GM15510 (cell line): Measurements from ENCODE around the gene COG3.

Experiments
- POLR2A ChIP-seq: IDR thresholded peaks from 3 replicates; pipeline ENCODE4 v1.6.1; 2011; ENCODE audit warnings: borderline replicate concordance; ENCODE audit not compliant: insufficient read length; ENCODE audit errors: extremely low read depth

The COG3 gene, protein sequence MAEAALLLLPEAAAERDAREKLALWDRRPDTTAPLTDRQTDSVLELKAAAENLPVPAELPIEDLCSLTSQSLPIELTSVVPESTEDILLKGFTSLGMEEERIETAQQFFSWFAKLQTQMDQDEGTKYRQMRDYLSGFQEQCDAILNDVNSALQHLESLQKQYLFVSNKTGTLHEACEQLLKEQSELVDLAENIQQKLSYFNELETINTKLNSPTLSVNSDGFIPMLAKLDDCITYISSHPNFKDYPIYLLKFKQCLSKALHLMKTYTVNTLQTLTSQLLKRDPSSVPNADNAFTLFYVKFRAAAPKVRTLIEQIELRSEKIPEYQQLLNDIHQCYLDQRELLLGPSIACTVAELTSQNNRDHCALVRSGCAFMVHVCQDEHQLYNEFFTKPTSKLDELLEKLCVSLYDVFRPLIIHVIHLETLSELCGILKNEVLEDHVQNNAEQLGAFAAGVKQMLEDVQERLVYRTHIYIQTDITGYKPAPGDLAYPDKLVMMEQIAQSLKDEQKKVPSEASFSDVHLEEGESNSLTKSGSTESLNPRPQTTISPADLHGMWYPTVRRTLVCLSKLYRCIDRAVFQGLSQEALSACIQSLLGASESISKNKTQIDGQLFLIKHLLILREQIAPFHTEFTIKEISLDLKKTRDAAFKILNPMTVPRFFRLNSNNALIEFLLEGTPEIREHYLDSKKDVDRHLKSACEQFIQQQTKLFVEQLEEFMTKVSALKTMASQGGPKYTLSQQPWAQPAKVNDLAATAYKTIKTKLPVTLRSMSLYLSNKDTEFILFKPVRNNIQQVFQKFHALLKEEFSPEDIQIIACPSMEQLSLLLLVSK

DNA sequence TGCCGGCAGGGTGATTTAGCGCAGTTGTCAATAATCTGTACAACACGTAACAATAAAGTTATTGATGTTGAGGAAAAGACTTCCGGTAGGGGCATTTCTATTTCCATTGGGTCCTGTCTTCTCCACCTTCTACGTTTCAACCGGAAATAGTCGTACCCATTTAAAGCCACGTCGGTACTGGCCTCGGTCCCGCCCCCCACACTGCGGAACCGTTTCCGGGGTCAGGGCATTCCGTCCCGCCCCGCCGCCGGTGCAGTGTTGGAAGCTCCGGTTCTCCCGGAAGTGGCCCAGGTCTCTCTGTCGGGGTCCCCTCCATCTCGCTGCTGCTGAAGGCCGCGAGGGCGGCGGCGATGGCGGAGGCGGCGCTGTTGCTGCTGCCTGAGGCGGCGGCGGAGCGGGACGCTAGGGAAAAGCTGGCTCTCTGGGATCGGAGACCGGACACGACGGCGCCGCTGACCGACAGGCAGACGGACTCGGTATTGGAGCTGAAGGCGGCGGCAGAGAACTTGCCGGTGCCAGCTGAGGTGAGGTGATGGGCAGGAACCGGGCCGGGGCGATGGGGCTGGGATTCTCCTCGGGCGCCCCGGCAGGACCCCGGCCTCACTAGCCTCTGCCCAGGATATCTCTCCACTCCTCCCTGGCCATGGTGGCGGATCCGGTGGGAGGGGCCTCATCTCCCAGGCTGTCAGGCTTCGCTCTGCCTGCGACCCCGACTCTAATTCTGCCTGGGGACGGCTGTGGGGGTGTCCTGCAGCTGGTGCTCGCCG, at the start of gene COG3:
Gene COG3 (plus strand): TSS at position 253 of the 767 bp plus-strand sequence. CDS start 98 bp downstream, at position 351.
- TF ChIP-seq POLR2A: peak; percentile 83

DNA sequence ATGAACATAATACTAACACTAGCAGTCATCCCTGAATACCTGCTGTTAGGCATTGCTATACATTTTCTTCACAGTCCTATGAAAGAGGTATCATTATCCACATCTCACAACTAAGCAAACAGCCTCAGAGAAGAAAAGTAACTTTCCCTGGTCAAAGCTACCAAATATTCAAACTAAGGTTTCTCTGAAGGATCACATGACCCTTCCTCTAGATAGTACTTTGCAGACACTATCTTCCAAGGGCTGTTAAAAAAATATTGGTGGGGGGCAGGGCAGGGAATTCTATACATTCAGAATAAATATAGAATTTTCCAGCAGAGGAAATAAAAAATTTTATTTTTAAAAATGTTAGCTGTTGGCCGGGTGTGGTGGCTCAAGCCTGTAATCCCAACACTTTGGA, 49.6 kb upstream of the COG3 start:
- TF ChIP-seq POLR2A: no peak

DNA sequence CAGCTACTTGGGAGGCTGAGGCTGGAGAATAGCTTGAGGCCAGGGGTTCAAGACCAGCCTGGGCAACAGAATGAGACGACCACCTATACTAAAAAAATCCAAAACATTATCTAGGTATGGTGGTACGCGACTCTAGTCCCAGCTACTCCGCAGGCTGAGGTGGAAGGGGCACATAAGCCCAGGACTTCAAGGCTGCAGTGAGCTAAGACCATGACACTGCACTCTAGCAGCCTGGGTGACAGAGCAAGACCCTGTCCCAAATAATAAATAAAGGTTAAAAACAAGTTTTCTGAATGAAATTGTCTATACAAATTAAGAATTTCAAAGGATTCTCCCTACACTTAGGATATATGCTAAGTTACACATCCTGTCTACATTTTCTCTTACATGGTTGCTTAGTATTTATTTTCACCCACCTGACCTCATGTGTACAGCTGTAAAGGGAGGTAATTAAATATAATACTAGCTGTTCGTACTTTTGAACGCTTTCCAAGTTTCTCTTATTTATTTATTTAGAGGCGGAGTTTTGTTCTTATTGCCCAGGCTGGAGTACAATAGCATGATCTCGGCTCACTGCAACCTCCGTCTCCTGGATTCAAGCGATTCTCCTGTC, 48.1 kb upstream of the COG3 start:
- TF ChIP-seq POLR2A: no peak

DNA sequence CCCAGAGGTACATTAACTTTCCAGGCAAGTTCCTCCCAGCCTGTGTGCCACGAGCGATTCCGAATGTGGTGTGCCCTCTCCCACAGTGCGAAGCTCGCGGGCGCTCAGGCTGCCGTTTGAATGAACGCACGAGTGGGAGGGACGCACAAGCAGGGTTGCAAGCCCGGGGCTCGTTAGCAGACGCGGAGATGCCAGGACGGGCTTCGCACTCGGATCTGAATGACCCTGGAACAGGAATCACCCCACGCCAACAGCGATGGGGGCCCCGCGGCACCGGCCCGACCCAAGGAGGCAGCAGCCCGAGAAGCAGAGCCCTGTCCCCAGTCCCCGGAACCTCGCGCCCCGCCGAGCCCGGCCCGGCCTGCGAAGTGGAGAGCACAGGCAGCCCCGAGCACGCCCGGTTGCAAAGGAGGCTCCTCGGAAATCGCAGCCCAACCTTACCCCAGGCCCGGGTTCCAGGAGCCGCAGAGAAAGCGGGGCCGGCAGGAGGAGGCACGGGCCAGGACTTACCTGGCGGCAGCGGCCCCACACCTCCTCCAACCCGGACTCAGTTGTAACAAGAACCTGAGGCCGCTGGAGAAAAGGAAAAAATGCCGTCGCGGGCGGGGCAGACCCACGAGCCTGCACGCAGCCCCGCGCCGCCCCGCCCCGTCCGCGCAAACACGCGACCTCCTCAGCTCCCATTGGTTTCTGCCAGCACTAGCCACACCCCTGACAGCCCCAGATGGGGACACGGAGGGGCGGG, 46.8 kb upstream of the COG3 start, which contains the start of gene SLC25A30:
Gene SLC25A30 (minus strand): TSS at position 584 of the 745 bp plus-strand sequence. CDS start 6,948 bp downstream, outside the sequence.
- peak; percentile 72 for TF ChIP-seq POLR2A

DNA sequence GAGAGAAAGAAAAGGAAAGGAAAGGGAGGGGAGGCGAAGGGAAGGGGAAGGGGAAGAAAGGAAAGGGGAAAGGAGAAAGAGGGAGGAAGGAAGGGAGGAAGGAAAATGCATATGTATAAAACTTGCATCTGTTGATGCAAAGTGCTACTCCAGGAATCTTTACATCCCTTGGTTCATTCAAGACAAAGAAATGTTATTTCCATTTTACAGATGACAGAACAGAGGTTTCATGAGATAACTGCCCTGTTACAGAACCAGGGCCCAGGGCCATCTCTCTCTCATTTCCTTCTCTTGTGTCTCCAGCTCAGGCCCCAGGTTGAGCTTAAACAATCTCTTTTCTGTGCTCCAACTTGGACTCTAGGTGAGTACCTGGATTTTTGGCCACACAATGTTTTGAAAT, 44.8 kb upstream of the COG3 start:
- no peak for TF ChIP-seq POLR2A

DNA sequence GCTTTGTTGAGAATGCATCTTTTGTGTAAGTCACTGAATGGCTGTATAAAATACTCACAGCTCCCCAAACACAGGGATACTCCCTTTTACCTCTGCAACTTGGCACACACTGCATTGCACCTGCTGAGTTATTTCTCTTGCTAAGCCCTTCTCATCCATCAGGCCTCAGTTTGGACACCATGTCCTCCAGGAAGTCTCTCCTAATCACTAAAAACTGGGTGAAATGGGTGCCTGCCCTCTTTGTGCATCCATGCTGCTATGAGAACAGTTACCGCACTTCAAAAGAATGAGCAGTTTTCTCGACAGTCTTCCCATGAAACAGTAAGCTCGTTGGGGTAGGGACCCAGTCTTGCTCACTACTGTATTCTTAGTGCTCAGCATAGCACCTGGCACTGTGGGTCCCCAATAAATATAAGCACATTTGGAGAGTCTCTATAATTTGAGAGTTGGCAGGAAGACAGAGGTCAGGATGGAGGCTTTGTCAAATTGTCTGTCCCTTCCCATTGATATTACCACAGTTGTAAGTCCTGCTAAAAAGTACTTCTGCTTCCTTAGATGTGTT, 41.9 kb upstream of the COG3 start:
- TF ChIP-seq POLR2A: no peak

DNA sequence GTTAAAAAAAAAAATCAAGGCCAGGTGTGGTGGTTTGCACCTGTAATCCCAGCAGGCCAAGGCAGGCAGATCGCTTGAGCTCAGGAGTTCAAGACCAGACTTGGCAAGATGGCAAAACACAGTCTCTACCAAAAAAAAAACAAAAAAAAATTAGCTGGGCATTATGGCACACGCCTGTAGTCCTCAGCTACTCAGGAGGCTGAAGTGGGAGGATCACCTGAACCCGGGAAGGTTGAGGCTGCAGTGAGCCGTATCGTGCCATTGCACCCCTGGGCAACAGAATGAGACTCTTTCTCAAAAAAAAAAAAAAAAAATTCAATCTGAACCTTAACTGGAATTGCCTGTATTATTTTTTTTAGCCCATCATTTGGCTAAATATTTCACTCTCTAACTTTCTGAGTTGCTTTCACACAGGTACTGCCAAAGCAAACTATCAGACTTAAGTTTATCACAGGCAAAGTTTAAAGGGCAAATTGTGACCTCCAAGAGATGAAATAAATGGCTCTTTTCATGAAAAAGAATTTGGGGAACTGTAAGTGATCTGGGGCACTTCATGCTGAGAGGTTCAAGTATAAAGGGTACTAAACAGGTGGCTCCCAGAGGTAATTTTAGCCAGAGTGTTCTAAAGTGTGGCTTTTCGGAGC, 31.9 kb upstream of the COG3 start:
- TF ChIP-seq POLR2A: no peak

DNA sequence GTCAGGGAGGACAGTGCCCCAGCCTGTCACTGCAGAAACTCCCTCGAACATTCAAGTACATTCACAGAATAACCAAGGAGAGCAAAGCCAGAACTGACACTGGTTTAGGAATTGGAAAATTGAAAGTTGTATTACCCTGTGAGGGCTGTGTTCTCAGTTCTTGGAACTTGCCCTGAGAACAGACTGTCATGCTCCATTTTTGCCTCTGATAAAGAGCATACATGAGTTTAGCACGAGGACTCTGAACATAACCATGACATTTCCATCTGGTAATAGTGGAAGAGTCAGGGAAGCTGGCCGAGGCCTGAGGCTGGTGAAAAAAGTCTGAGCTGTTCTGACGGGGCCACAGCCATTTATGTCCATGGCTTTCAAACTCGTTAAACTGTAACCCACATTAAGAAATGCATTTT, 31.4 kb upstream of the COG3 start:
- TF ChIP-seq POLR2A: no peak

DNA sequence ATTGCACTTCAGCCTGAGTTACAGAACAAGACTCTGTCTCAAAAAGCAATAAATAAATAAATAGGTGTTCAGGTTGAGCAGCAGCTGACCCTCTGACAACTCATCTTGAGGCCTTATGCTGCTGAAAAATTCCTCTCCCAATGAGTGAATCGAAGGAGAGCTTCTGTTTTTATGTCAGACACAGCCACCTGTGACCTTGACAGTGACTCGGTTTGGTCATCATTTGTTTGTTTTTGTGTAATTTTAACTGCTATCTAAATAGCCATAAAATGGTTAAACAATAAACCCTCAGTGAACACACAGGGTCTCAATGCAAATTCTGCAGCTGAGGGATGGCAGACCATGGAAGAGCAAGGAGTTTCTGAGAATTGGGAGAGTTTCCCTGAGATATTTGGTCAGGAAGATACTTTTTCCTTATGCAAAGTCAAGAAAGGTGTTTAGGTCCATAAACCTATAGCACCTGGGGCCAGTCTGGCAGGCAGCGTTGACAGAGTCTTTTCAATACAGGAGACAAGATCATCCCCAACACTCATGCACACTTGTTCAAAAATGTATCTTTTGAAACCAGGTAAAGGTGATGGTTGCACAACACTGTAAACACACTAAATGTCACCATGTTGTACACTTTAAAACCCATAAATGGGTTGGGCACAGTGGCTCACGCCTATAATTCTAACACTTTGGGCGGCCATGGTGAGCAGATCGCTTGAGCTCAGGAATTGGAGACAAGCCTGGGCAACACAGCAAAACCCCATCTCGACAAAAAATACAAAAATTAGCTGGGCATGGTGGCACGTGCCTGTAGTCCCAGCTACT, 30.0 kb upstream of the COG3 start:
- TF ChIP-seq POLR2A: no peak

DNA sequence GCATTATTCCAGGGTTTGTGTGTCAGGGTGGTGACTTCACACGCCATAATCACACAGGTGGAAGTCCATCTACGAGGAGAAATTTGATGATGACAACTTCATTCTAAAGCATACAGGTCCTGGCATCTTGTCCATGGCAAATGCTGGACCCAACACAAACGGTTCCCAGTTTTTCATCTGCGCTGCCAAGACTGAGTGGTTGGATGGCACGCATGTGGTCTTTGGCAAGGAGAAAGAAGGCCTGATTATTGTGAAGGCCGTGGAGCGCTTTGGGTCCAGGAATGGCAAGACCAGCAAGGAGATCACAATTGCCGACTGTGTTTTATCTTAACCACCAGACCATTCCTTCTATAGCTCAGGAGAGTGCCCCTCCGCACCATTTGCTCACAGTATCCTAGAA, 28.4 kb upstream of the COG3 start:
- no peak for TF ChIP-seq POLR2A

DNA sequence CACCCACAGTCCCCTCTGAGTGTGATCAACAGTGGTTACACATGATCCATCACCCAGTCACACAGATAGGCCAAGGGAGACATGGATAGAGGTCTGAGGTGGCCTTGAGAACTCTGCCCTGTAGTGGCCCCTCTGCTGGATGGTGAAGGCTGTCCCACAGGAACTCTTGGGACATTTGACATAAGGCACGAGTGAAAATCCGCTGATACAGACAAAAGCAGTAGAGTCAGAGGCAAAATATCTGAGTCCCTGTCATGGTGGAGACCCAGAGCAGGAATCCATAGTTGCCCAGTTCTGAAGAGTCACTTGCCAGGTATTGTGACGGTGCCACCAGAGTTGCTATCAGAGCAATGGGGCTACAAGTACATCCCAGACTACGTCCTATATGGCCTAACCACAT, 27.8 kb upstream of the COG3 start:
- no peak for TF ChIP-seq POLR2A

DNA sequence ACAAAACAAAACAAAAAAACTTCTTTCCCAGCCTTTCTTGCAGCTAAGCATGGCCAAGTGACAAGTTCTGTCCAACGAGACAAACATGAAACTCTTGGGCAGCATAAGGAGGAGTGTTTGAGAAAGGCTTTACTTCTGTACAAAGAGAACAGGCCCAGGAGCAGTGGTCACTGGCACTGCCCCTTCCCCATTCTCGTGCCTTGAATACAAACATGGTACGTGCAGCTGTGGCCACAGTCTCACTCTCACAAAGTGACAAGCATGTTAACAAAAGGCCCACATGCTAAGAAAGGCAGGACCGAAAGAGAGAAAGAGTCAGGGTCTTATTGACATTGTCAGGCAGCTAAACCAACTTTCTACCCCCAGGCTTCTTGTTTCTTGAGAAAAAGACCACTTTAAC, 26.8 kb upstream of the COG3 start:
- no peak for TF ChIP-seq POLR2A
